Measurements from ENCODE around the gene KMT2C.

DNA sequence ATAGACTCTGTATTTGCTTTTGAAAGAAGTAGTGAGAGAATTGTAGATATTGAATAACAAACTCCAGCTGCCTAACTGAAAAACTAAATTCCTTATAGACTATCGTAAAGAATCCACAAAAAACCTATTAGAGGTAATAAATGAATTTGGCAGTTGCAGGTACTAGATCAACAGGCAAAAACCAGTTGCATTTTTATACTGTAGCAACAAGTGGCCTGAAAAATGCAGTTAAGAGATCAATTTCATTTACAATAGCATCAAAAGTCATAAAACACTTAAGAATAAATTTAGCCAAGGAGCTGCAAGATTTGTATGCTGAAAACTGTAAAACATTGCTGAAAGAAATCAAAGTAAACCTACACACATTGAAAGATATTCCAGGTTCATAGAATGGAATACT, 340.0 kb downstream of the KMT2C start:
- TF ChIP-seq, protein P1, sequence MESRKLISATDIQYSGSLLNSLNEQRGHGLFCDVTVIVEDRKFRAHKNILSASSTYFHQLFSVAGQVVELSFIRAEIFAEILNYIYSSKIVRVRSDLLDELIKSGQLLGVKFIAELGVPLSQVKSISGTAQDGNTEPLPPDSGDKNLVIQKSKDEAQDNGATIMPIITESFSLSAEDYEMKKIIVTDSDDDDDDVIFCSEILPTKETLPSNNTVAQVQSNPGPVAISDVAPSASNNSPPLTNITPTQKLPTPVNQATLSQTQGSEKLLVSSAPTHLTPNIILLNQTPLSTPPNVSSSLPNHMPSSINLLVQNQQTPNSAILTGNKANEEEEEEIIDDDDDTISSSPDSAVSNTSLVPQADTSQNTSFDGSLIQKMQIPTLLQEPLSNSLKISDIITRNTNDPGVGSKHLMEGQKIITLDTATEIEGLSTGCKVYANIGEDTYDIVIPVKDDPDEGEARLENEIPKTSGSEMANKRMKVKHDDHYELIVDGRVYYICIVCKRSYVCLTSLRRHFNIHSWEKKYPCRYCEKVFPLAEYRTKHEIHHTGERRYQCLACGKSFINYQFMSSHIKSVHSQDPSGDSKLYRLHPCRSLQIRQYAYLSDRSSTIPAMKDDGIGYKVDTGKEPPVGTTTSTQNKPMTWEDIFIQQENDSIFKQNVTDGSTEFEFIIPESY (IDR thresholded peaks at IDR 0.05): no peak
- TF ChIP-seq JUND (IDR thresholded peaks at IDR 0.05): no peak
- no peak for TF ChIP-seq RAD21 (IDR thresholded peaks at IDR 0.05)
- TF ChIP-seq, protein P2, sequence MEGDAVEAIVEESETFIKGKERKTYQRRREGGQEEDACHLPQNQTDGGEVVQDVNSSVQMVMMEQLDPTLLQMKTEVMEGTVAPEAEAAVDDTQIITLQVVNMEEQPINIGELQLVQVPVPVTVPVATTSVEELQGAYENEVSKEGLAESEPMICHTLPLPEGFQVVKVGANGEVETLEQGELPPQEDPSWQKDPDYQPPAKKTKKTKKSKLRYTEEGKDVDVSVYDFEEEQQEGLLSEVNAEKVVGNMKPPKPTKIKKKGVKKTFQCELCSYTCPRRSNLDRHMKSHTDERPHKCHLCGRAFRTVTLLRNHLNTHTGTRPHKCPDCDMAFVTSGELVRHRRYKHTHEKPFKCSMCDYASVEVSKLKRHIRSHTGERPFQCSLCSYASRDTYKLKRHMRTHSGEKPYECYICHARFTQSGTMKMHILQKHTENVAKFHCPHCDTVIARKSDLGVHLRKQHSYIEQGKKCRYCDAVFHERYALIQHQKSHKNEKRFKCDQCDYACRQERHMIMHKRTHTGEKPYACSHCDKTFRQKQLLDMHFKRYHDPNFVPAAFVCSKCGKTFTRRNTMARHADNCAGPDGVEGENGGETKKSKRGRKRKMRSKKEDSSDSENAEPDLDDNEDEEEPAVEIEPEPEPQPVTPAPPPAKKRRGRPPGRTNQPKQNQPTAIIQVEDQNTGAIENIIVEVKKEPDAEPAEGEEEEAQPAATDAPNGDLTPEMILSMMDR (IDR thresholded peaks at IDR 0.05; ENCODE audit: low read depth, low read length, missing input control): no peak
- no peak for TF ChIP-seq MAX (IDR thresholded peaks at IDR 0.05)
- TF ChIP-seq EGR1 (IDR thresholded peaks at IDR 0.05; ENCODE audit: low read depth in 2 of 2): no peak
- no peak for TF ChIP-seq SP1 (IDR thresholded peaks at IDR 0.05)
- no peak for TF ChIP-seq YY1 (IDR thresholded peaks at IDR 0.05)
- TF ChIP-seq TAF1 (conservative IDR thresholded peaks at IDR 0.05): no peak

All from liver (tissue), 3 donors.